Hepatocyte (in vitro differentiated cells): ENCODE data around the gene PRKG1.

Experiments
- EZH2 ChIP-seq: fragments of 200-600 bp; sonication (generic); IDR thresholded peaks from 2 replicates; pipeline ENCODE4 v1.6.1; 2016; ENCODE audit warnings: antibody characterized with exemption, mild to moderate bottlenecking, borderline replicate concordance
- EZH2phosphoT487 ChIP-seq: fragments of 200-600 bp; sonication (generic); IDR thresholded peaks from one replicate; pipeline ENCODE4 v1.6.1; 2018; ENCODE audit warnings: antibody characterized with exemption, mild to moderate bottlenecking, low read depth, moderate library complexity; ENCODE audit not compliant: unreplicated experiment, severe bottlenecking
- TF ChIP-seq, protein P1 (sequence below): fragments of 200-600 bp; sonication (generic); IDR thresholded peaks from 2 replicates; pipeline ENCODE4 v1.5.1; 2016; ENCODE audit warnings: antibody characterized with exemption, mild to moderate bottlenecking; ENCODE audit not compliant: poor library complexity

DNA sequence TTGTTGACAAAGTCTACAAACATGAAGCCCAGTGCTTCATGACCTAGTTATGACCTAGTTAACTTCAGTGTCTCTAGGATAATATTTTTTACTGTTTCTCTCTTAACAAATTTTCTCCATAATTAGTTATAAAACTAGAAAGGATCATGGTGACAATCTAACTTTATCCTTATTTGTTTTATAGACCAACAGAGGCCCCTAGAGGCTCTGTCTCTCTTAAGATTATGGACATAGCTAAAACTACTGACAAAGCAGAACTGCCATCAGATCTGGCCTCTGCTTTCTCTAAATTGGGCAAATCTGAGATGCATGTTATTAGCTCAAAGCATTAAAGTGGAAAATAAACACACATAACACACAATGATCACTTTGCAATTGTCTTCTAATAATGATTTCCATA is 449.2 kb downstream of the PRKG1 start:
- TF ChIP-seq, protein P1, sequence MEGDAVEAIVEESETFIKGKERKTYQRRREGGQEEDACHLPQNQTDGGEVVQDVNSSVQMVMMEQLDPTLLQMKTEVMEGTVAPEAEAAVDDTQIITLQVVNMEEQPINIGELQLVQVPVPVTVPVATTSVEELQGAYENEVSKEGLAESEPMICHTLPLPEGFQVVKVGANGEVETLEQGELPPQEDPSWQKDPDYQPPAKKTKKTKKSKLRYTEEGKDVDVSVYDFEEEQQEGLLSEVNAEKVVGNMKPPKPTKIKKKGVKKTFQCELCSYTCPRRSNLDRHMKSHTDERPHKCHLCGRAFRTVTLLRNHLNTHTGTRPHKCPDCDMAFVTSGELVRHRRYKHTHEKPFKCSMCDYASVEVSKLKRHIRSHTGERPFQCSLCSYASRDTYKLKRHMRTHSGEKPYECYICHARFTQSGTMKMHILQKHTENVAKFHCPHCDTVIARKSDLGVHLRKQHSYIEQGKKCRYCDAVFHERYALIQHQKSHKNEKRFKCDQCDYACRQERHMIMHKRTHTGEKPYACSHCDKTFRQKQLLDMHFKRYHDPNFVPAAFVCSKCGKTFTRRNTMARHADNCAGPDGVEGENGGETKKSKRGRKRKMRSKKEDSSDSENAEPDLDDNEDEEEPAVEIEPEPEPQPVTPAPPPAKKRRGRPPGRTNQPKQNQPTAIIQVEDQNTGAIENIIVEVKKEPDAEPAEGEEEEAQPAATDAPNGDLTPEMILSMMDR = no peak
- TF ChIP-seq EZH2phosphoT487 (no peak), EZH2 (no peak)
